ENCODE data around the gene INF2. TPM values are rescaled to one million over a fixed set of nuclear protein-coding genes. Genes with fewer than 3 reads are reported as not detected.

The INF2 gene
- total and polyA plus RNA-seq, 2 experiments from 2014 or later = 36.7 to 75.5 TPM

DNA sequence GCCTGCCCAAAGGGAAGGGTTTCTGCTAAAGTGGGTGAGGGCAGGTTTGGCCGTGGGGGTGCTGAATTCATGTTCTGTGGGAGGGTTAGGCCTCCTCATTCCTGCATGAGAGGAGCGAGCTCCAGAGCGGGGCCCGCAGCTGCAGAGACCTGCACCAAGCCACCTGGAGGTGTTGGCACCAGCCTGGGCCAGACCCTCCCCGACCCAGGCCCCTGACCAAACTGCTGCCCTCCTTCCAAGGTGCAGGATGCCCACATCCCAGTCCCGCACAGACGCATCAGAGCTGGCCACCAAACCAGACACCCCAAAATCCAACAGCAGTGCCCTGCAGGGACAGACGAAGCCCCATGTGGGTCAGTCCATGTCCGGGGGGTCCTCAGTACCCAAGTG lies 45.2 kb downstream of the INF2 start:
- Mint-ChIP-seq H3K4me3 (no peak overlapping the region), H3K4me1 (no peaks in the 10 kb centered on the region), H3K27me3 (ENCODE audit: insufficient read depth, low read depth, poor library complexity) (peaks cover 9% of the 10 kb centered on the region), H3K27ac (no peak overlapping the region), H3K36me3 (ENCODE audit: low read depth) (no peaks in the 10 kb centered on the region; the same call in 2 of the 3 replicates), H3K9me3 (no peaks in the 10 kb centered on the region)
- Histone ChIP-seq H3K4me2 (no peak overlapping the region), H3K9me2 (ENCODE audit: insufficient read depth) (no peaks in the 10 kb centered on the region), H3K4me1 (ENCODE audit: insufficient read depth) (no peaks in the 10 kb centered on the region), H3K36me3 (ENCODE audit: insufficient read depth) (no peaks in the 10 kb centered on the region), H3K27ac (ENCODE audit: low read depth) (no peak overlapping the region), H3K79me2 (replicated peaks; ENCODE audit: insufficient read depth) (no peaks in the 10 kb centered on the region), H2AFZ (no peak overlapping the region), H3F3A (replicated peaks; ENCODE audit: low read depth) (no peaks in the 10 kb centered on the region), H3K4me3 (no peak overlapping the region), H4K20me1 (replicated peaks; ENCODE audit: insufficient read depth) (no peaks in the 10 kb centered on the region), H3K27me3 (ENCODE audit: insufficient read depth) (no peaks in the 10 kb centered on the region)
- ATAC-seq (no peak), DNase-seq (ENCODE audit: low spot score) (no peak)
- TF ChIP-seq ZNF331 (CRISPR knock-in tag; IDR thresholded peaks at IDR 0.05; ENCODE audit: low read depth) (no peak), EZH2 (IDR thresholded peaks at IDR 0.05; ENCODE audit: low read depth, unreplicated experiment) (no peak), JUNB (IDR thresholded peaks at IDR 0.05; ENCODE audit: unreplicated experiment) (no peak), STAT1 (IDR thresholded peaks at IDR 0.05; ENCODE audit: unreplicated experiment) (no peak)
- TF ChIP-seq, protein P1, sequence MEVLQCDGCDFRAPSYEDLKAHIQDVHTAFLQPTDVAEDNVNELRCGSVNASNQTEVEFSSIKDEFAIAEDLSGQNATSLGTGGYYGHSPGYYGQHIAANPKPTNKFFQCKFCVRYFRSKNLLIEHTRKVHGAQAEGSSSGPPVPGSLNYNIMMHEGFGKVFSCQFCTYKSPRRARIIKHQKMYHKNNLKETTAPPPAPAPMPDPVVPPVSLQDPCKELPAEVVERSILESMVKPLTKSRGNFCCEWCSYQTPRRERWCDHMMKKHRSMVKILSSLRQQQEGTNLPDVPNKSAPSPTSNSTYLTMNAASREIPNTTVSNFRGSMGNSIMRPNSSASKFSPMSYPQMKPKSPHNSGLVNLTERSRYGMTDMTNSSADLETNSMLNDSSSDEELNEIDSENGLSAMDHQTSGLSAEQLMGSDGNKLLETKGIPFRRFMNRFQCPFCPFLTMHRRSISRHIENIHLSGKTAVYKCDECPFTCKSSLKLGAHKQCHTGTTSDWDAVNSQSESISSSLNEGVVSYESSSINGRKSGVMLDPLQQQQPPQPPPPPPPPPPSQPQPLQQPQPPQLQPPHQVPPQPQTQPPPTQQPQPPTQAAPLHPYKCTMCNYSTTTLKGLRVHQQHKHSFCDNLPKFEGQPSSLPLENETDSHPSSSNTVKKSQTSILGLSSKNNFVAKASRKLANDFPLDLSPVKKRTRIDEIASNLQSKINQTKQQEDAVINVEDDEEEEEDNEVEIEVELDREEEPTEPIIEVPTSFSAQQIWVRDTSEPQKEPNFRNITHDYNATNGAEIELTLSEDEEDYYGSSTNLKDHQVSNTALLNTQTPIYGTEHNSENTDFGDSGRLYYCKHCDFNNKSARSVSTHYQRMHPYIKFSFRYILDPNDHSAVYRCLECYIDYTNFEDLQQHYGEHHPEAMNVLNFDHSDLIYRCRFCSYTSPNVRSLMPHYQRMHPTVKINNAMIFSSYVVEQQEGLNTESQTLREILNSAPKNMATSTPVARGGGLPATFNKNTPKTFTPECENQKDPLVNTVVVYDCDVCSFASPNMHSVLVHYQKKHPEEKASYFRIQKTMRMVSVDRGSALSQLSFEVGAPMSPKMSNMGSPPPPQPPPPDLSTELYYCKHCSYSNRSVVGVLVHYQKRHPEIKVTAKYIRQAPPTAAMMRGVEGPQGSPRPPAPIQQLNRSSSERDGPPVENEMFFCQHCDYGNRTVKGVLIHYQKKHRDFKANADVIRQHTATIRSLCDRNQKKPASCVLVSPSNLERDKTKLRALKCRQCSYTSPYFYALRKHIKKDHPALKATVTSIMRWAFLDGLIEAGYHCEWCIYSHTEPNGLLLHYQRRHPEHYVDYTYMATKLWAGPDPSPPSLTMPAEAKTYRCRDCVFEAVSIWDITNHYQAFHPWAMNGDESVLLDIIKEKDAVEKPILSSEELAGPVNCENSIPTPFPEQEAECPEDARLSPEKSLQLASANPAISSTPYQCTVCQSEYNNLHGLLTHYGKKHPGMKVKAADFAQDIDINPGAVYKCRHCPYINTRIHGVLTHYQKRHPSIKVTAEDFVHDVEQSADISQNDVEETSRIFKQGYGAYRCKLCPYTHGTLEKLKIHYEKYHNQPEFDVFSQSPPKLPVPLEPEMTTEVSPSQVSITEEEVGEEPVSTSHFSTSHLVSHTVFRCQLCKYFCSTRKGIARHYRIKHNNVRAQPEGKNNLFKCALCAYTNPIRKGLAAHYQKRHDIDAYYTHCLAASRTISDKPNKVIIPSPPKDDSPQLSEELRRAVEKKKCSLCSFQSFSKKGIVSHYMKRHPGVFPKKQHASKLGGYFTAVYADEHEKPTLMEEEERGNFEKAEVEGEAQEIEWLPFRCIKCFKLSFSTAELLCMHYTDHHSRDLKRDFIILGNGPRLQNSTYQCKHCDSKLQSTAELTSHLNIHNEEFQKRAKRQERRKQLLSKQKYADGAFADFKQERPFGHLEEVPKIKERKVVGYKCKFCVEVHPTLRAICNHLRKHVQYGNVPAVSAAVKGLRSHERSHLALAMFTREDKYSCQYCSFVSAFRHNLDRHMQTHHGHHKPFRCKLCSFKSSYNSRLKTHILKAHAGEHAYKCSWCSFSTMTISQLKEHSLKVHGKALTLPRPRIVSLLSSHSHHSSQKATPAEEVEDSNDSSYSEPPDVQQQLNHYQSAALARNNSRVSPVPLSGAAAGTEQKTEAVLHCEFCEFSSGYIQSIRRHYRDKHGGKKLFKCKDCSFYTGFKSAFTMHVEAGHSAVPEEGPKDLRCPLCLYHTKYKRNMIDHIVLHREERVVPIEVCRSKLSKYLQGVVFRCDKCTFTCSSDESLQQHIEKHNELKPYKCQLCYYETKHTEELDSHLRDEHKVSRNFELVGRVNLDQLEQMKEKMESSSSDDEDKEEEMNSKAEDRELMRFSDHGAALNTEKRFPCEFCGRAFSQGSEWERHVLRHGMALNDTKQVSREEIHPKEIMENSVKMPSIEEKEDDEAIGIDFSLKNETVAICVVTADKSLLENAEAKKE (CRISPR knock-in tag; IDR thresholded peaks at IDR 0.05) = no peak
- TF ChIP-seq, protein P2, sequence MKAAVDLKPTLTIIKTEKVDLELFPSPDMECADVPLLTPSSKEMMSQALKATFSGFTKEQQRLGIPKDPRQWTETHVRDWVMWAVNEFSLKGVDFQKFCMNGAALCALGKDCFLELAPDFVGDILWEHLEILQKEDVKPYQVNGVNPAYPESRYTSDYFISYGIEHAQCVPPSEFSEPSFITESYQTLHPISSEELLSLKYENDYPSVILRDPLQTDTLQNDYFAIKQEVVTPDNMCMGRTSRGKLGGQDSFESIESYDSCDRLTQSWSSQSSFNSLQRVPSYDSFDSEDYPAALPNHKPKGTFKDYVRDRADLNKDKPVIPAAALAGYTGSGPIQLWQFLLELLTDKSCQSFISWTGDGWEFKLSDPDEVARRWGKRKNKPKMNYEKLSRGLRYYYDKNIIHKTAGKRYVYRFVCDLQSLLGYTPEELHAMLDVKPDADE (IDR thresholded peaks at IDR 0.05) = no peak
- TF ChIP-seq, protein P3, sequence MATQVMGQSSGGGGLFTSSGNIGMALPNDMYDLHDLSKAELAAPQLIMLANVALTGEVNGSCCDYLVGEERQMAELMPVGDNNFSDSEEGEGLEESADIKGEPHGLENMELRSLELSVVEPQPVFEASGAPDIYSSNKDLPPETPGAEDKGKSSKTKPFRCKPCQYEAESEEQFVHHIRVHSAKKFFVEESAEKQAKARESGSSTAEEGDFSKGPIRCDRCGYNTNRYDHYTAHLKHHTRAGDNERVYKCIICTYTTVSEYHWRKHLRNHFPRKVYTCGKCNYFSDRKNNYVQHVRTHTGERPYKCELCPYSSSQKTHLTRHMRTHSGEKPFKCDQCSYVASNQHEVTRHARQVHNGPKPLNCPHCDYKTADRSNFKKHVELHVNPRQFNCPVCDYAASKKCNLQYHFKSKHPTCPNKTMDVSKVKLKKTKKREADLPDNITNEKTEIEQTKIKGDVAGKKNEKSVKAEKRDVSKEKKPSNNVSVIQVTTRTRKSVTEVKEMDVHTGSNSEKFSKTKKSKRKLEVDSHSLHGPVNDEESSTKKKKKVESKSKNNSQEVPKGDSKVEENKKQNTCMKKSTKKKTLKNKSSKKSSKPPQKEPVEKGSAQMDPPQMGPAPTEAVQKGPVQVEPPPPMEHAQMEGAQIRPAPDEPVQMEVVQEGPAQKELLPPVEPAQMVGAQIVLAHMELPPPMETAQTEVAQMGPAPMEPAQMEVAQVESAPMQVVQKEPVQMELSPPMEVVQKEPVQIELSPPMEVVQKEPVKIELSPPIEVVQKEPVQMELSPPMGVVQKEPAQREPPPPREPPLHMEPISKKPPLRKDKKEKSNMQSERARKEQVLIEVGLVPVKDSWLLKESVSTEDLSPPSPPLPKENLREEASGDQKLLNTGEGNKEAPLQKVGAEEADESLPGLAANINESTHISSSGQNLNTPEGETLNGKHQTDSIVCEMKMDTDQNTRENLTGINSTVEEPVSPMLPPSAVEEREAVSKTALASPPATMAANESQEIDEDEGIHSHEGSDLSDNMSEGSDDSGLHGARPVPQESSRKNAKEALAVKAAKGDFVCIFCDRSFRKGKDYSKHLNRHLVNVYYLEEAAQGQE (IDR thresholded peaks at IDR 0.05; ENCODE audit: unreplicated experiment) = no peak
- TF ChIP-seq, protein P4, sequence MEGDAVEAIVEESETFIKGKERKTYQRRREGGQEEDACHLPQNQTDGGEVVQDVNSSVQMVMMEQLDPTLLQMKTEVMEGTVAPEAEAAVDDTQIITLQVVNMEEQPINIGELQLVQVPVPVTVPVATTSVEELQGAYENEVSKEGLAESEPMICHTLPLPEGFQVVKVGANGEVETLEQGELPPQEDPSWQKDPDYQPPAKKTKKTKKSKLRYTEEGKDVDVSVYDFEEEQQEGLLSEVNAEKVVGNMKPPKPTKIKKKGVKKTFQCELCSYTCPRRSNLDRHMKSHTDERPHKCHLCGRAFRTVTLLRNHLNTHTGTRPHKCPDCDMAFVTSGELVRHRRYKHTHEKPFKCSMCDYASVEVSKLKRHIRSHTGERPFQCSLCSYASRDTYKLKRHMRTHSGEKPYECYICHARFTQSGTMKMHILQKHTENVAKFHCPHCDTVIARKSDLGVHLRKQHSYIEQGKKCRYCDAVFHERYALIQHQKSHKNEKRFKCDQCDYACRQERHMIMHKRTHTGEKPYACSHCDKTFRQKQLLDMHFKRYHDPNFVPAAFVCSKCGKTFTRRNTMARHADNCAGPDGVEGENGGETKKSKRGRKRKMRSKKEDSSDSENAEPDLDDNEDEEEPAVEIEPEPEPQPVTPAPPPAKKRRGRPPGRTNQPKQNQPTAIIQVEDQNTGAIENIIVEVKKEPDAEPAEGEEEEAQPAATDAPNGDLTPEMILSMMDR (conservative IDR thresholded peaks at IDR 0.05; ENCODE audit: low read depth in 2 of 2) = no peak
